Measurements from ENCODE around the gene NRIP1. TPM values are rescaled to one million over a fixed set of nuclear protein-coding genes. Genes with fewer than 3 reads are reported as not detected.

NRIP1 gene
- total RNA-seq, 1 experiment from 2014 or later, result 14.6 TPM

- Histone ChIP-seq H3K4me1 (ENCODE audit: insufficient read depth, low read length, poor library complexity, severe bottlenecking) (peaks cover 15% of the 10 kb centered on the region), H3K27me3 (replicated peaks; ENCODE audit: insufficient read depth, low read depth, low read length, poor library complexity) (no peaks in the 10 kb centered on the region), H3K27ac (ENCODE audit: low read depth, low read length, poor library complexity, severe bottlenecking) (no peak overlapping the region), H3K9me3 (ENCODE audit: low read depth, low read length, poor library complexity, severe bottlenecking) (no peaks in the 10 kb centered on the region), H3K36me3 (ENCODE audit: insufficient read depth, low read length, poor library complexity, severe bottlenecking) (no peaks in the 10 kb centered on the region), H3K4me3 (ENCODE audit: low read depth, low read length, poor library complexity, severe bottlenecking) (no peak overlapping the region)
- DNase-seq (ENCODE audit: low spot score), result no peak
- BruUV-seq (replicated peaks), result no TSS peak
- CTCF ChIA-PET, result no interaction called here
- intact Hi-C loops (cut with micrococcal nuclease; ENCODE audit: unreplicated experiment), result no loop called here
- POLR2A ChIA-PET (ENCODE audit: low non-redundant PET), result no interaction called here
- no peak for TF ChIP-seq CTCF (conservative IDR thresholded peaks at IDR 0.05; ENCODE audit: low read depth, low read length)
- no peak for TF ChIP-seq EZH2 (IDR thresholded peaks at IDR 0.05; ENCODE audit: borderline replicate concordance, low read depth, low read length, poor library complexity, severe bottlenecking)
Measured at GRCh38 chr21:15023776-15024175, 41.0 kb downstream of the NRIP1 start.

- BruUV-seq (replicated peaks), result no TSS peak
- Histone ChIP-seq H3K9me3 (ENCODE audit: low read depth, low read length, poor library complexity, severe bottlenecking) (no peaks in the 10 kb centered on the region), H3K27ac (ENCODE audit: low read depth, low read length, poor library complexity, severe bottlenecking) (no peak overlapping the region), H3K36me3 (ENCODE audit: insufficient read depth, low read length, poor library complexity, severe bottlenecking) (no peaks in the 10 kb centered on the region), H3K4me1 (ENCODE audit: insufficient read depth, low read length, poor library complexity, severe bottlenecking) (peaks cover 11% of the 10 kb centered on the region), H3K27me3 (replicated peaks; ENCODE audit: insufficient read depth, low read depth, low read length, poor library complexity) (no peaks in the 10 kb centered on the region), H3K4me3 (ENCODE audit: low read depth, low read length, poor library complexity, severe bottlenecking) (no peak overlapping the region)
- TF ChIP-seq CTCF (conservative IDR thresholded peaks at IDR 0.05; ENCODE audit: low read depth, low read length) (no peak), EZH2 (IDR thresholded peaks at IDR 0.05; ENCODE audit: borderline replicate concordance, low read depth, low read length, poor library complexity, severe bottlenecking) (no peak)
- no peak for DNase-seq (ENCODE audit: low spot score)
- ChIA-PET POLR2A (ENCODE audit: low non-redundant PET) (no interaction called here), CTCF (no interaction called here)
- intact Hi-C loops (cut with micrococcal nuclease; ENCODE audit: unreplicated experiment), result no loop called here
Measured at GRCh38 chr21:15022608-15023261, 42.1 kb downstream of the NRIP1 start.

GRCh38 chr21:15020797-15021196 is 44.0 kb downstream of the NRIP1 start:
- ChIA-PET CTCF (no interaction called here), POLR2A (ENCODE audit: low non-redundant PET) (no interaction called here)
- intact Hi-C loops (cut with micrococcal nuclease; ENCODE audit: unreplicated experiment), result no loop called here
- H3K27ac ChIP-seq (ENCODE audit: low read depth, low read length, poor library complexity, severe bottlenecking), result no peak overlapping the region
- peaks cover 4% of the 10 kb centered on the region for H3K4me1 ChIP-seq (ENCODE audit: insufficient read depth, low read length, poor library complexity, severe bottlenecking)
- BruUV-seq (replicated peaks), result no TSS peak
- no peaks in the 10 kb centered on the region for H3K9me3 ChIP-seq (ENCODE audit: low read depth, low read length, poor library complexity, severe bottlenecking)
- no peaks in the 10 kb centered on the region for H3K36me3 ChIP-seq (ENCODE audit: insufficient read depth, low read length, poor library complexity, severe bottlenecking)
- no peak for DNase-seq (ENCODE audit: low spot score)
- no peaks in the 10 kb centered on the region for H3K27me3 ChIP-seq (replicated peaks; ENCODE audit: insufficient read depth, low read depth, low read length, poor library complexity)
- no peak for TF ChIP-seq EZH2 (IDR thresholded peaks at IDR 0.05; ENCODE audit: borderline replicate concordance, low read depth, low read length, poor library complexity, severe bottlenecking)
- TF ChIP-seq CTCF (conservative IDR thresholded peaks at IDR 0.05; ENCODE audit: low read depth, low read length), result no peak
- no peak overlapping the region for H3K4me3 ChIP-seq (ENCODE audit: low read depth, low read length, poor library complexity, severe bottlenecking)
